ENCODE measurements around the gene HIP1R.

DNA sequence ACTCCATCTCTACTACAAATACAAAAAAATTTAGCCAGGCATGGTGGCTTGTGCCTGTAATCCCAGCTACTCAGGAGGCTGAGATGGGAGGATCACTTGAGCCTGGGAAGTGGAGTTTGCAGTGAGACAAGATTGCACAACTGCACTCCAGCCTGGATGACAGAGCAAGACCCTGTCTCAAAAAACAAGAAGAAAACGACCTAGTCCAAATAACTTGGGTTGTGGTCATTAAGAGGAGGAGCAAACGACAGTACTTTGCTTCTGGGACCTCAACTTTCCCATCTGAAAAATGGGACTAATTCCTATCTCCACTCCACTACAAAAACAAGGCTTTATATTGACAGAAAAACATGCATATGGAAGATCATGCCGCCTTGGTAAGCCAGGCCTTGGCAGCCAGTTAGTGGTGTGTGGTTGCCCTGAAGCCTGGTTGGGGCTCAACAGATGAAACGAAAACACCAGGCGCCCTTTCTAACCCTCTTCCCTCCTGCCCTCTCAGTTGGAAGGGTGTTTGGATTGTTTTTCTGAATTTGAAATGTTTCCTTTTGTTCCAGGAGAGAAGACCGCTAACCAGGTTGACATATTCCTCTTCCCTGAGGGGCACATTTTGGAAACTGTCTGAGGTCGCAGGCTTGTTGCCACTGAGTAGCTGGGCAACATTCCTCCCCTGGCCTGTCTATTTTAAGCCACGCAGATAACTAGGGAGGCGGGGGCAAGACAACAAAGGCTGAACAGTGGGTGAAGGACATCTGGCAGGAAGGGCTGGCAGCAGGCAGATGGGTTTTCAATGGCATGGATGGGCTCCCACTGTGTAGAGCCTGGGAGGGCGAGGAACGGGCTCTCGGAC is 74.4 kb downstream of the HIP1R start:
- TF ChIP-seq, protein P1, sequence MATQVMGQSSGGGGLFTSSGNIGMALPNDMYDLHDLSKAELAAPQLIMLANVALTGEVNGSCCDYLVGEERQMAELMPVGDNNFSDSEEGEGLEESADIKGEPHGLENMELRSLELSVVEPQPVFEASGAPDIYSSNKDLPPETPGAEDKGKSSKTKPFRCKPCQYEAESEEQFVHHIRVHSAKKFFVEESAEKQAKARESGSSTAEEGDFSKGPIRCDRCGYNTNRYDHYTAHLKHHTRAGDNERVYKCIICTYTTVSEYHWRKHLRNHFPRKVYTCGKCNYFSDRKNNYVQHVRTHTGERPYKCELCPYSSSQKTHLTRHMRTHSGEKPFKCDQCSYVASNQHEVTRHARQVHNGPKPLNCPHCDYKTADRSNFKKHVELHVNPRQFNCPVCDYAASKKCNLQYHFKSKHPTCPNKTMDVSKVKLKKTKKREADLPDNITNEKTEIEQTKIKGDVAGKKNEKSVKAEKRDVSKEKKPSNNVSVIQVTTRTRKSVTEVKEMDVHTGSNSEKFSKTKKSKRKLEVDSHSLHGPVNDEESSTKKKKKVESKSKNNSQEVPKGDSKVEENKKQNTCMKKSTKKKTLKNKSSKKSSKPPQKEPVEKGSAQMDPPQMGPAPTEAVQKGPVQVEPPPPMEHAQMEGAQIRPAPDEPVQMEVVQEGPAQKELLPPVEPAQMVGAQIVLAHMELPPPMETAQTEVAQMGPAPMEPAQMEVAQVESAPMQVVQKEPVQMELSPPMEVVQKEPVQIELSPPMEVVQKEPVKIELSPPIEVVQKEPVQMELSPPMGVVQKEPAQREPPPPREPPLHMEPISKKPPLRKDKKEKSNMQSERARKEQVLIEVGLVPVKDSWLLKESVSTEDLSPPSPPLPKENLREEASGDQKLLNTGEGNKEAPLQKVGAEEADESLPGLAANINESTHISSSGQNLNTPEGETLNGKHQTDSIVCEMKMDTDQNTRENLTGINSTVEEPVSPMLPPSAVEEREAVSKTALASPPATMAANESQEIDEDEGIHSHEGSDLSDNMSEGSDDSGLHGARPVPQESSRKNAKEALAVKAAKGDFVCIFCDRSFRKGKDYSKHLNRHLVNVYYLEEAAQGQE (tag by site-specific recombination; IDR thresholded peaks at IDR 0.05), result no peak
- TF ChIP-seq, protein P2, sequence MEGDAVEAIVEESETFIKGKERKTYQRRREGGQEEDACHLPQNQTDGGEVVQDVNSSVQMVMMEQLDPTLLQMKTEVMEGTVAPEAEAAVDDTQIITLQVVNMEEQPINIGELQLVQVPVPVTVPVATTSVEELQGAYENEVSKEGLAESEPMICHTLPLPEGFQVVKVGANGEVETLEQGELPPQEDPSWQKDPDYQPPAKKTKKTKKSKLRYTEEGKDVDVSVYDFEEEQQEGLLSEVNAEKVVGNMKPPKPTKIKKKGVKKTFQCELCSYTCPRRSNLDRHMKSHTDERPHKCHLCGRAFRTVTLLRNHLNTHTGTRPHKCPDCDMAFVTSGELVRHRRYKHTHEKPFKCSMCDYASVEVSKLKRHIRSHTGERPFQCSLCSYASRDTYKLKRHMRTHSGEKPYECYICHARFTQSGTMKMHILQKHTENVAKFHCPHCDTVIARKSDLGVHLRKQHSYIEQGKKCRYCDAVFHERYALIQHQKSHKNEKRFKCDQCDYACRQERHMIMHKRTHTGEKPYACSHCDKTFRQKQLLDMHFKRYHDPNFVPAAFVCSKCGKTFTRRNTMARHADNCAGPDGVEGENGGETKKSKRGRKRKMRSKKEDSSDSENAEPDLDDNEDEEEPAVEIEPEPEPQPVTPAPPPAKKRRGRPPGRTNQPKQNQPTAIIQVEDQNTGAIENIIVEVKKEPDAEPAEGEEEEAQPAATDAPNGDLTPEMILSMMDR (tag by site-specific recombination; IDR thresholded peaks at IDR 0.05), result no peak
- no peak for TF ChIP-seq ZNF768 (tag by site-specific recombination; IDR thresholded peaks at IDR 0.05)
- TF ChIP-seq TRIM28 (IDR thresholded peaks at IDR 0.05; ENCODE audit: borderline replicate concordance, low read length), result no peak

Measured in HEK293 (cell line).